ENCODE data around the gene PRM1.

Gene PRM1

GRCh38 chr16:11232852-11233726 is 48.0 kb downstream of the PRM1 start:
- no peak for DNase-seq

- no peak for DNase-seq
Observed at GRCh38 chr16:11232302-11232851, 48.8 kb downstream of the PRM1 start.

GRCh38 chr16:11231367-11231970 is 49.7 kb downstream of the PRM1 start:
- DNase-seq = no peak
